ENCODE results near the gene HDAC4.
A peak's percentile ranks its signal among the peaks of the same experiment; 100 is the strongest.

The HDAC4 gene

GRCh38 chr2:239153806-239154591, 246.8 kb downstream of the HDAC4 start:
- no peak for DNase-seq (ENCODE audit: low spot score)

GRCh38 chr2:239152916-239153305, 247.9 kb downstream of the HDAC4 start:
- DNase-seq (ENCODE audit: low spot score): no peak

- no peak for DNase-seq (ENCODE audit: low spot score)
These were observed 248.4 kb downstream of the HDAC4 start for GRCh38 chr2:239152239-239152915.

- peak; percentile 17 for DNase-seq (ENCODE audit: low spot score)
These were observed 249.4 kb downstream of the HDAC4 start for GRCh38 chr2:239151201-239152131.

GRCh38 chr2:239150125-239151011, 250.5 kb downstream of the HDAC4 start:
- DNase-seq (ENCODE audit: low spot score): no peak

GRCh38 chr2:239149501-239149900, 251.3 kb downstream of the HDAC4 start:
- no peak for DNase-seq (ENCODE audit: low spot score)

- DNase-seq (ENCODE audit: low spot score): no peak
These were observed 252.2 kb downstream of the HDAC4 start for GRCh38 chr2:239148495-239149200.

- no peak for DNase-seq (ENCODE audit: low spot score)
These were observed 253.4 kb downstream of the HDAC4 start for GRCh38 chr2:239147376-239147775.

GRCh38 chr2:239146741-239147181, 254.1 kb downstream of the HDAC4 start:
- no peak for DNase-seq (ENCODE audit: low spot score)

GRCh38 chr2:239146011-239146641, 254.7 kb downstream of the HDAC4 start:
- DNase-seq (ENCODE audit: low spot score): no peak

GRCh38 chr2:239145601-239146000, 255.2 kb downstream of the HDAC4 start:
- no peak for DNase-seq (ENCODE audit: low spot score)

GRCh38 chr2:239145106-239145505, 255.7 kb downstream of the HDAC4 start:
- DNase-seq (ENCODE audit: low spot score): no peak

GRCh38 chr2:239144713-239144999, 256.2 kb downstream of the HDAC4 start:
- no peak for DNase-seq (ENCODE audit: low spot score)

- peak; percentile 68 for DNase-seq (ENCODE audit: low spot score)
These were observed 256.7 kb downstream of the HDAC4 start for GRCh38 chr2:239143858-239144712.

GRCh38 chr2:239142806-239143205, 258.0 kb downstream of the HDAC4 start:
- DNase-seq (ENCODE audit: low spot score): no peak

- DNase-seq (ENCODE audit: low spot score): no peak
These were observed 258.5 kb downstream of the HDAC4 start for GRCh38 chr2:239142296-239142695.

GRCh38 chr2:239141021-239141760, 259.6 kb downstream of the HDAC4 start:
- DNase-seq (ENCODE audit: low spot score): no peak

GRCh38 chr2:239140346-239141020, 260.3 kb downstream of the HDAC4 start:
- DNase-seq (ENCODE audit: low spot score): no peak
